ENCODE data around the gene RCAN1.

Gene RCAN1

DNA sequence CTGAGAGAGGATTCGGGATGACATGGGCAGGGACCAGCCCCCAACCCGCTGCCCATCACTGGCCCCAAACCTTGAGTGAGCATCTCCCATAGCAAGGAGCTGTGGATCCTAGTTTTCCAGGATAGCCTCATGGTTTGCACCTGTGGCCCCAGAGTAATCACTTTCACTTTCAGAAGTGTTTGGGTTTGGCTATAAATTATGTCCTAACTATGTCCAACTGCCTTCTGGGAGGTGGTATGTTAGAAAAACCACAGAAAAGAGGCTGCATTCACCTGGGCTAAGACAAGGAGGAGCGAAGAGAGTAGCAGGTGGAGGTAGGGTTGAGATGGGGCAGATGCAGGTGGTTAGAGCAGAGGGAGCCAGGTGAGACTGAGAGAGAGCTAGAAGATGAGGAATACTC is 34.5 kb upstream of the RCAN1 start:
- Histone ChIP-seq H3K9me3 (ENCODE audit: severe bottlenecking) (peaks cover 33% of the 10 kb centered on the region), H3K27me3 (ENCODE audit: insufficient read depth, low read depth, severe bottlenecking) (peaks cover 99% of the 10 kb centered on the region), H3K4me3 (ENCODE audit: low read depth, low read length) (no peak overlapping the region), H3K27ac (no peak overlapping the region), H3K36me3 (no peaks in the 10 kb centered on the region)
- TF ChIP-seq CTCF (IDR thresholded peaks at IDR 0.05; ENCODE audit: low read depth, low read length), result no peak
- no peak for DNase-seq

DNA sequence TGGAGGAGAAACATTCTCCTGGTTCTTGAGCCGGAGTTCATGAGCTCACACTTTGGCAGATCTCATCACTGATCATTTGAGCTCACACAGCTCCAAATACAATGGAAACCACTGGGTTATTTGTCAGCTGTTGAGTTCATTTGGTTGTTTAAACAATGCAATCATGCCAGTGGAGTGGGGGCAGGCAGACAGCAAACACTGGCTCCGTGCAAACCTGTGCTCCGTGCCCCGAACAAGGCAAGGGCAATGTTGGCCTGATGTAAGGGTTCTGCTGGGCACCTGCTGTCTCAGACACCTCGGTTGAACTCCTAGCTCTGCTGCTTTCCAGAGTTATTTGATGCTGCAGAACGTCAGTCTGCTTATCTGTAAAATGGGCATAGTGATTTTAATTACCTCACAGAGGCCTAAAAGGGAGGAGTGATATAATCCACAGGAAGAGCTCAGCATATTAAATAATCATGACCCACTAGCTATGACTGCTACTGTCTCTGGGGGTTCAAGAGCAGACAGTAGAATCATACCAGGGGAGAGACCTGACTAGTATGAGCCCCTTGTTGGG is 33.9 kb upstream of the RCAN1 start:
- no peak for DNase-seq
- Histone ChIP-seq H3K4me3 (ENCODE audit: low read depth, low read length) (no peak overlapping the region), H3K27ac (no peak overlapping the region), H3K36me3 (no peaks in the 10 kb centered on the region), H3K9me3 (ENCODE audit: severe bottlenecking) (peaks cover 30% of the 10 kb centered on the region), H3K27me3 (ENCODE audit: insufficient read depth, low read depth, severe bottlenecking) (peaks cover 96% of the 10 kb centered on the region)
- no peak for TF ChIP-seq CTCF (IDR thresholded peaks at IDR 0.05; ENCODE audit: low read depth, low read length)

DNA sequence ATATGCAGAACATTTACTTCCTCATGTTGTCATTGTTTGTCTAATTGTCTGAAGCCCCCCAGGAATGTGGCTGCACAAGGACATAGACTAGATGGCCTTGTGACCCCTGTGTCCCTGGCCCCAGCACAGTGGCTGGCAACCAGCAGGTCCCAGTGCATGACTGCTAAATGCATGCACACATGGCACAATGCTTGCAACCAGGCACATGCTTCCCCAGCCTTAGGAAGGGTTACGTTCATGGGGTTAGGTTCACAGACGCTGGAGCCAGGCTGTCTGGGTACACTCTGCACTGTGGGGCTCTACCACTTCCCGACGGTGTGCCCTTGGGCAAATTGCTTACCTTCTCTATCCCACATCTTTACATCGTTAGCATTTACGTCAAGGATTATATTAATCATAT is 32.6 kb upstream of the RCAN1 start:
- Histone ChIP-seq H3K4me3 (ENCODE audit: low read depth, low read length) (no peak overlapping the region), H3K36me3 (no peaks in the 10 kb centered on the region), H3K27me3 (ENCODE audit: insufficient read depth, low read depth, severe bottlenecking) (peaks cover 96% of the 10 kb centered on the region), H3K27ac (no peak overlapping the region), H3K9me3 (ENCODE audit: severe bottlenecking) (peaks cover 28% of the 10 kb centered on the region)
- no peak for DNase-seq
- no peak for TF ChIP-seq CTCF (IDR thresholded peaks at IDR 0.05; ENCODE audit: low read depth, low read length)

DNA sequence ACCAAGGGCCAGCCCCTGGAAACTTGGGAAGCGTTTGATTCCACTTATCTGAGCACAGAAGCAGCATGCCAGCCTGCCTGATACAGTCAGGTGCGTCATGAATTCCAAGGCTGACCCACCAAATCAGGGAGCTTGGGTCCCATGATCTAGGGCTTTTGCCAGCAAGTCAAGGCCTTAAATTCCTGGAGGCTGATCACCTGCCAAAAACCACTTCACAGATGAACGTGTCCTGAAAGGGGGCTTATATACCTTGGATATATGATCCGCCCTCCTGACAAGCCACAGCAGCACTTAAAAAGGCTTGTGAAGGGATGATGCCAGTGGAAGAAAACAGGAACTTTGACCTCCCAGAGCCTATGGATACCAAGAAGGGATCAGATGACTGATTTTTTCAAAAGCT is 29.9 kb upstream of the RCAN1 start:
- no peak for TF ChIP-seq CTCF (IDR thresholded peaks at IDR 0.05; ENCODE audit: low read depth, low read length)
- no peak overlapping the region for H3K27ac ChIP-seq

DNA sequence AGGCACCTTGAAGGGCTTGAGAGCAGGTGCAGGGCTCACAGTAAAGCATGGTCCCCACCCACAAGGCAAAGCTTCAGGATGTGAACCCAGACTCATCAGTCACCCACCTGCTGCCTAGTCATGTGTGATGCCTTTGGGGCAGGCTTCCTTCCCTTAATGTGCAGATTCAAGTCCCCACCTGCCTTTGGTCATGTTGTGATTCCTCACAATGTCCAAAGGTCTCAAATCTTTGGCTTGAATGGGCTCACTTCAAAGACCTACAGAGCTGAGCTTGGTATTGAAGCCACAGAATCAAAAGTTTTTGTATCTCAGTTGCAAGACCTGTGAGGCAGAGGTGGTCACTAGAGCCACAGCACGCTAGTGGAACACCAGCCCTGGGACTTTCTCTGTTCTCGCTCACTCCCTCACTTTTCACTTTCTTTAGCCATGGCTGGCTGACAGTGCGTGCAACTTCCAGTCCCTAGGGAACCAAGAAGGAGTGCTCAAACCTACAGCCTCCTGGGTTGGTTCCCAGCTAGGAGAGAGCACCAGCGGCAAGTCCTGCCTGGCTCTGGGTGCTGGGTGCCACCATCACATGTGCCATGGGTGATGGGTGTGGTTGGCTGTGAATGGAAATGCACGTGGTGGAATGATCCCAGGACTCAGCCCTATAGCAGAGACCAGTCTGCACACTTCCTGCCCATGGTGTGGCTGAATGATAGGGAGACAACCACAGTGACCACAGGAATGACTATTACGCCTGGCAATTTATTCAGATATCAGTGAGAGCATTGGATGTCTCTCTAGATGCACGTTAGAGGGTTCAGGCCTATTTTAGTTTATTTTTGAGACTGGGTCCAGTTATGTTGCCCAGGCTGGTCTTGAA is 27.5 kb upstream of the RCAN1 start:
- H3K36me3 ChIP-seq, result no peaks in the 10 kb centered on the region
- DNase-seq, result no peak
- no peak overlapping the region for H3K27ac ChIP-seq
- no peak overlapping the region for H3K4me3 ChIP-seq (ENCODE audit: low read depth, low read length)
- H3K9me3 ChIP-seq (ENCODE audit: severe bottlenecking), result peaks cover 16% of the 10 kb centered on the region
- peaks cover 90% of the 10 kb centered on the region for H3K27me3 ChIP-seq (ENCODE audit: insufficient read depth, low read depth, severe bottlenecking)
- no peak for TF ChIP-seq CTCF (IDR thresholded peaks at IDR 0.05; ENCODE audit: low read depth, low read length)

More for the DNA sequence above, 29.9 kb upstream of the RCAN1 start:
- no peak for DNase-seq
- H3K9me3 ChIP-seq (ENCODE audit: severe bottlenecking), result peaks cover 16% of the 10 kb centered on the region
- peaks cover 95% of the 10 kb centered on the region for H3K27me3 ChIP-seq (ENCODE audit: insufficient read depth, low read depth, severe bottlenecking)
- H3K36me3 ChIP-seq, result no peaks in the 10 kb centered on the region
- no peak overlapping the region for H3K4me3 ChIP-seq (ENCODE audit: low read depth, low read length)
